ENCODE results near the gene CD36.

DNA sequence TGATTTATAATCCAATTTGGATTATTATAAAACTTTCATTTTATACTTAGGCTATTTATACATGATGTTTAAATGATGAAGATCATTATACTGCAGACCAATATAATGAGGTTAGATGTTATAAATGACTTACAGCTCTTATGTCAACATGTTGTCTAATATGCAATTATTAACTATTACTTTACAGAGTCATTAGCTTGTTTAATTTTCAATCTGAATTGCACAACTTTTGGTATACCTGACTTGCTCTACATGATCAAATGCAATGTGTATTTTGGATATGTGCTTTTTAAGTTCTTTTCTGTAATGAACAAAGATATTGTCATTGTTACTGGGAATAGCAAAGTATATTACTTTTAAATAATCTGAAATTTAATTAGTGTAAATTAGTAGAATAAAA, 569 bp downstream of the CD36 start:
- TF ChIP-seq YY1 (IDR thresholded peaks at IDR 0.05; ENCODE audit: insufficient read depth, insufficient read length) (no peak), ZNF274 (IDR thresholded peaks at IDR 0.05; ENCODE audit: low read depth, low read length) (no peak)

All from NT2/D1 (cell line).